Activated CD8-positive, alpha-beta memory T cell treated with anti-CD3 and anti-CD28 coated beads, Interleukin-2, amount 10 ng/mL, durations not matched to agents 7 days and 5 days (primary cell): ENCODE data around the gene CYP39A1. TPM values are rescaled to one million over a fixed set of nuclear protein-coding genes. Genes with fewer than 3 reads are reported as not detected.

Experiments
- ATAC-seq: fragments of 150-1000 bp; cut with Tn5 transposase; one replicate; pipeline ENCODE4 v1.10.0; 2021; ENCODE audit warnings: moderate library complexity
- CTCF ChIA-PET: fragments of 350-600 bp; sonication (Branson Sonifier 250); formaldehyde crosslinking; loops from one replicate; lab custom pipeline; 2021; ENCODE audit warnings: antibody characterized with exemption; lab: Charles Lee
- DNase-seq: peaks from one replicate; pipeline ENCODE4 v3.0.0-alpha.2; 2020
- H3K27ac Mint-ChIP-seq: one replicate; pipeline ENCODE4 v1.8.0; 2021; ENCODE audit warnings: mild to moderate bottlenecking, mixed read lengths
- H3K27me3 Mint-ChIP-seq: one replicate; pipeline ENCODE4 v1.8.0; 2021; ENCODE audit warnings: mixed read lengths
- H3K36me3 Mint-ChIP-seq: one replicate; pipeline ENCODE4 v1.8.0; 2021; ENCODE audit warnings: mild to moderate bottlenecking, mixed read lengths
- H3K4me1 Mint-ChIP-seq: one replicate; pipeline ENCODE4 v1.8.0; 2021; ENCODE audit warnings: mixed read lengths
- H3K4me3 Mint-ChIP-seq: one replicate; pipeline ENCODE4 v1.8.0; 2021; ENCODE audit warnings: mild to moderate bottlenecking, moderate library complexity, mixed read lengths
- H3K9me3 Mint-ChIP-seq: one replicate; pipeline ENCODE4 v1.8.0; 2022; ENCODE audit warnings: low read depth, mixed read lengths
- total RNA-seq, 2 experiments: library from RNA; stranded (reverse); gene quantifications; one replicate each; pipeline ENCODE4 v1.2.3, GENCODE V29; 2021

The CYP39A1 gene
- total RNA-seq, 2 experiments from 2014 or later, result not detected

- no peak for ATAC-seq
- H3K4me3 Mint-ChIP-seq, result no peak overlapping the region
- no peak for DNase-seq
- CTCF ChIA-PET, result no interaction called here
- no peaks in the 10 kb centered on the region for H3K9me3 Mint-ChIP-seq
- no peaks in the 10 kb centered on the region for H3K36me3 Mint-ChIP-seq
- peaks cover 19% of the 10 kb centered on the region for H3K27me3 Mint-ChIP-seq
- H3K4me1 Mint-ChIP-seq, result peaks cover 5% of the 10 kb centered on the region
- no peak overlapping the region for H3K27ac Mint-ChIP-seq
These were observed 14.0 kb downstream of the CYP39A1 start for GRCh38 chr6:46638650-46639049.

GRCh38 chr6:46637933-46638332 is 14.7 kb downstream of the CYP39A1 start:
- CTCF ChIA-PET, result no interaction called here
- H3K27me3 Mint-ChIP-seq, result peaks cover 17% of the 10 kb centered on the region
- H3K4me3 Mint-ChIP-seq, result no peak overlapping the region
- no peaks in the 10 kb centered on the region for H3K9me3 Mint-ChIP-seq
- no peak overlapping the region for H3K27ac Mint-ChIP-seq
- H3K4me1 Mint-ChIP-seq, result peaks cover 1% of the 10 kb centered on the region
- no peaks in the 10 kb centered on the region for H3K36me3 Mint-ChIP-seq
- DNase-seq, result no peak
- ATAC-seq, result no peak

- CTCF ChIA-PET, result no interaction called here
- Mint-ChIP-seq H3K36me3 (no peaks in the 10 kb centered on the region), H3K9me3 (no peaks in the 10 kb centered on the region), H3K4me3 (no peak overlapping the region), H3K4me1 (no peaks in the 10 kb centered on the region), H3K27ac (no peak overlapping the region), H3K27me3 (peaks cover 19% of the 10 kb centered on the region)
- DNase-seq (no peak), ATAC-seq (no peak)
These were observed 15.5 kb downstream of the CYP39A1 start for GRCh38 chr6:46637145-46637544.

GRCh38 chr6:46635462-46635861 is 17.2 kb downstream of the CYP39A1 start:
- Mint-ChIP-seq H3K36me3 (no peaks in the 10 kb centered on the region), H3K4me3 (no peak overlapping the region), H3K27me3 (peaks cover 30% of the 10 kb centered on the region), H3K4me1 (no peaks in the 10 kb centered on the region), H3K27ac (no peak overlapping the region), H3K9me3 (no peaks in the 10 kb centered on the region)
- DNase-seq, result no peak
- ATAC-seq, result no peak
- CTCF ChIA-PET, result no interaction called here

- H3K27me3 Mint-ChIP-seq, result peaks cover 18% of the 10 kb centered on the region
- no peak for DNase-seq
- no peak overlapping the region for H3K27ac Mint-ChIP-seq
- no peaks in the 10 kb centered on the region for H3K9me3 Mint-ChIP-seq
- ATAC-seq, result no peak
- H3K4me3 Mint-ChIP-seq, result no peak overlapping the region
- H3K4me1 Mint-ChIP-seq, result no peaks in the 10 kb centered on the region
- no peaks in the 10 kb centered on the region for H3K36me3 Mint-ChIP-seq
- CTCF ChIA-PET, result no interaction called here
These were observed 20.6 kb downstream of the CYP39A1 start for GRCh38 chr6:46632053-46632452.

GRCh38 chr6:46629691-46630090 is 22.9 kb downstream of the CYP39A1 start:
- Mint-ChIP-seq H3K27ac (no peak overlapping the region), H3K4me3 (no peak overlapping the region)

GRCh38 chr6:46628976-46629375 is 23.6 kb downstream of the CYP39A1 start:
- H3K9me3 Mint-ChIP-seq, result no peaks in the 10 kb centered on the region
- H3K27me3 Mint-ChIP-seq, result peaks cover 21% of the 10 kb centered on the region
- H3K27ac Mint-ChIP-seq, result no peak overlapping the region
- ATAC-seq, result no peak
- H3K36me3 Mint-ChIP-seq, result no peaks in the 10 kb centered on the region
- peaks cover 2% of the 10 kb centered on the region for H3K4me1 Mint-ChIP-seq
- no peak overlapping the region for H3K4me3 Mint-ChIP-seq
- DNase-seq, result no peak
- CTCF ChIA-PET, result no interaction called here

More at GRCh38 chr6:46629691-46630090, 22.9 kb downstream of the CYP39A1 start:
- ATAC-seq, result no peak
- Mint-ChIP-seq H3K9me3 (no peaks in the 10 kb centered on the region), H3K27me3 (peaks cover 18% of the 10 kb centered on the region), H3K4me1 (peaks cover 2% of the 10 kb centered on the region), H3K36me3 (no peaks in the 10 kb centered on the region)
- CTCF ChIA-PET, result no interaction called here
- DNase-seq, result no peak

- Mint-ChIP-seq H3K36me3 (no peaks in the 10 kb centered on the region), H3K27me3 (peaks cover 25% of the 10 kb centered on the region), H3K9me3 (no peaks in the 10 kb centered on the region), H3K4me1 (peaks cover 2% of the 10 kb centered on the region), H3K4me3 (no peak overlapping the region), H3K27ac (no peak overlapping the region)
- CTCF ChIA-PET, result no interaction called here
- no peak for ATAC-seq
- DNase-seq, result no peak
These were observed 24.1 kb downstream of the CYP39A1 start for GRCh38 chr6:46628498-46628897.

- Mint-ChIP-seq H3K36me3 (no peaks in the 10 kb centered on the region), H3K4me1 (peaks cover 2% of the 10 kb centered on the region), H3K27me3 (peaks cover 22% of the 10 kb centered on the region), H3K4me3 (no peak overlapping the region), H3K27ac (no peak overlapping the region), H3K9me3 (no peaks in the 10 kb centered on the region)
- ATAC-seq, result no peak
- CTCF ChIA-PET, result no interaction called here
- DNase-seq, result no peak
These were observed 25.6 kb downstream of the CYP39A1 start for GRCh38 chr6:46626976-46627375.

- Mint-ChIP-seq H3K4me3 (no peak overlapping the region), H3K4me1 (peaks cover 2% of the 10 kb centered on the region), H3K27me3 (peaks cover 20% of the 10 kb centered on the region), H3K36me3 (no peaks in the 10 kb centered on the region), H3K27ac (no peak overlapping the region), H3K9me3 (no peaks in the 10 kb centered on the region)
- CTCF ChIA-PET, result no interaction called here
- ATAC-seq, result peak; percentile 20
- DNase-seq, result no peak
These were observed 26.2 kb downstream of the CYP39A1 start for GRCh38 chr6:46626228-46626909.

GRCh38 chr6:46618726-46619125 is 33.9 kb downstream of the CYP39A1 start:
- H3K9me3 Mint-ChIP-seq, result no peaks in the 10 kb centered on the region
- ATAC-seq, result no peak
- H3K36me3 Mint-ChIP-seq, result no peaks in the 10 kb centered on the region
- no peaks in the 10 kb centered on the region for H3K4me1 Mint-ChIP-seq
- peaks cover 33% of the 10 kb centered on the region for H3K27me3 Mint-ChIP-seq
- DNase-seq, result no peak
- CTCF ChIA-PET, result no interaction called here
- H3K27ac Mint-ChIP-seq, result no peak overlapping the region
- H3K4me3 Mint-ChIP-seq, result no peak overlapping the region

- H3K27ac Mint-ChIP-seq, result no peak overlapping the region
- H3K36me3 Mint-ChIP-seq, result no peaks in the 10 kb centered on the region
- DNase-seq (no peak), ATAC-seq (no peak)
- H3K4me1 Mint-ChIP-seq, result no peaks in the 10 kb centered on the region
- H3K27me3 Mint-ChIP-seq, result peaks cover 26% of the 10 kb centered on the region
- no peak overlapping the region for H3K4me3 Mint-ChIP-seq
- H3K9me3 Mint-ChIP-seq, result no peaks in the 10 kb centered on the region
- CTCF ChIA-PET, result interaction anchor here (0.6 kb wide), 1 partner anchor 16 kb away, joined by 3 read pairs; no protein-coding TSS in a partner anchor
These were observed 40.0 kb downstream of the CYP39A1 start for GRCh38 chr6:46612645-46613044.

GRCh38 chr6:46610862-46611553 is 41.6 kb downstream of the CYP39A1 start:
- Mint-ChIP-seq H3K4me3 (no peak overlapping the region), H3K4me1 (no peaks in the 10 kb centered on the region), H3K36me3 (no peaks in the 10 kb centered on the region), H3K9me3 (no peaks in the 10 kb centered on the region), H3K27me3 (peaks cover 25% of the 10 kb centered on the region), H3K27ac (no peak overlapping the region)
- CTCF ChIA-PET, result no interaction called here
- ATAC-seq (no peak), DNase-seq (no peak)

GRCh38 chr6:46606338-46606737 is 46.3 kb downstream of the CYP39A1 start:
- Mint-ChIP-seq H3K9me3 (no peaks in the 10 kb centered on the region), H3K27me3 (peaks cover 13% of the 10 kb centered on the region), H3K36me3 (no peaks in the 10 kb centered on the region), H3K4me3 (no peak overlapping the region), H3K4me1 (peaks cover 3% of the 10 kb centered on the region), H3K27ac (no peak overlapping the region)
- DNase-seq, result no peak
- CTCF ChIA-PET, result no interaction called here
- ATAC-seq, result no peak
